Stimulated activated CD8-positive, alpha-beta memory T cell treated with anti-CD3 and anti-CD28 coated beads, Interleukin-7, amount 100 ng/mL, for 1 hour (primary cell): ENCODE data around the gene COX4I1.
"Not testable (repeated sequence)": the region's sequence is repeated elsewhere in the genome, so short reads cannot be mapped to it uniquely, and the experiment has no call there.

Source experiments
- DNase-seq, 2 donors: peaks; one replicate each; pipeline ENCODE4 v3.0.0-alpha.2; 2020; ENCODE audit warnings: low read depth in 2 of 2

Gene COX4I1

GRCh38 chr16:85800321-85800669 is 800 bp downstream of the COX4I1 start:
- DNase-seq: no peak

- no peak for DNase-seq
Observed at GRCh38 chr16:85803570-85803969, 4.1 kb downstream of the COX4I1 start.

- DNase-seq: no peak
Observed at GRCh38 chr16:85805442-85806045, 6.0 kb downstream of the COX4I1 start.

- no peak for DNase-seq
Observed at GRCh38 chr16:85806539-85806938, 7.0 kb downstream of the COX4I1 start.

- not testable (repeated sequence) for DNase-seq
Observed at GRCh38 chr16:85807340-85807739, 7.8 kb downstream of the COX4I1 start.

GRCh38 chr16:85808104-85808503 is 8.6 kb downstream of the COX4I1 start:
- DNase-seq: not testable (repeated sequence)

GRCh38 chr16:85808926-85809325 is 9.4 kb downstream of the COX4I1 start:
- DNase-seq: no peak

GRCh38 chr16:85809645-85810044 is 10.2 kb downstream of the COX4I1 start:
- no peak for DNase-seq

- DNase-seq: no peak
Observed at GRCh38 chr16:85810097-85810741, 10.7 kb downstream of the COX4I1 start.

- no peak for DNase-seq
Observed at GRCh38 chr16:85810742-85811115, 11.2 kb downstream of the COX4I1 start.

- DNase-seq: no peak
Observed at GRCh38 chr16:85812031-85812807, 12.7 kb downstream of the COX4I1 start.

GRCh38 chr16:85812811-85813700 is 13.6 kb downstream of the COX4I1 start:
- DNase-seq: no peak

- DNase-seq: no peak
Observed at GRCh38 chr16:85816159-85816558, 16.7 kb downstream of the COX4I1 start.

- not testable (repeated sequence) for DNase-seq
Observed at GRCh38 chr16:85817195-85817594, 17.7 kb downstream of the COX4I1 start.

GRCh38 chr16:85819245-85819644 is 19.8 kb downstream of the COX4I1 start:
- peak; percentile 66 to 77 for DNase-seq

- DNase-seq: no peak
Observed at GRCh38 chr16:85819771-85820170, 20.3 kb downstream of the COX4I1 start.

- no peak for DNase-seq
Observed at GRCh38 chr16:85820604-85821372, 21.3 kb downstream of the COX4I1 start.

GRCh38 chr16:85821390-85822135 is 22.1 kb downstream of the COX4I1 start:
- peak; percentile 63 for DNase-seq

GRCh38 chr16:85822145-85822544 is 22.6 kb downstream of the COX4I1 start:
- no peak for DNase-seq

GRCh38 chr16:85823328-85823920 is 23.9 kb downstream of the COX4I1 start:
- no peak for DNase-seq
